Measurements from ENCODE around the gene TUFT1. TPM values are rescaled to one million over a fixed set of nuclear protein-coding genes. Genes with fewer than 3 reads are reported as not detected.

The TUFT1 gene
- polyA plus RNA-seq, 2 of the 4 experiments (the other 2 are of a cell fraction): 21.1 to 27.5 TPM

- 0 out of 2 replicates have a peak, but pooled peaks have one; percentile 16 for TF ChIP-seq RFX5 (IDR thresholded peaks at IDR 0.05)
Measured at GRCh38 chr1:151611832-151612500, 71.9 kb downstream of the TUFT1 start, which contains the start of gene SNX27 (continued).

- Histone ChIP-seq H3K4me2 (peak overlapping the region; percentile 93), H3K27ac (peak overlapping the region; percentile 97 to 99), H3K4me1 (peaks cover 61% of the 10 kb centered on the region), H3K9me3 (no peaks in the 10 kb centered on the region), H3K4me3 (peak overlapping the region; percentile 88)
- ChIA-PET POLR2A (interaction anchor here (0.5 to 1.2 kb wide), 6 partner anchors 8 to 72 kb away, joined by 3 to 4 read pairs (median 3); no protein-coding TSS in a partner anchor), CTCF (interaction anchor here (0.8 to 10.6 kb wide), 3 partner anchors 18 to 224 kb away, joined by 3 to 108 read pairs (median 3); no protein-coding TSS in a partner anchor)
- ATAC-seq (peak; percentile 55 to 56; a peak in 5 of 6 replicates), FAIRE-seq (no peak), DNase-seq (ENCODE audit: low read depth in 1 of 2, low spot score in 1 of 2) (peak in 1 of 2 experiments; percentile 26)
- TF ChIP-seq HOXB5 (CRISPR knock-in tag; IDR thresholded peaks at IDR 0.05) (no peak), FOSL2 (IDR thresholded peaks at IDR 0.05) (no peak), FOSL2 (CRISPR knock-in tag; IDR thresholded peaks at IDR 0.05) (no peak), TFCP2L1 (CRISPR knock-in tag; IDR thresholded peaks at IDR 0.05) (no peak), BHLHE40 (IDR thresholded peaks at IDR 0.05; ENCODE audit: low read depth, low read length) (no peak), ATOH8 (CRISPR knock-in tag; IDR thresholded peaks at IDR 0.05; ENCODE audit: low read depth) (no peak), CBX8 (IDR thresholded peaks at IDR 0.05) (no peak), SMC3 (IDR thresholded peaks at IDR 0.05) (no peak), MAZ (IDR thresholded peaks at IDR 0.05; ENCODE audit: borderline replicate concordance, low read depth, low read length) (no peak), E2F6 (IDR thresholded peaks at IDR 0.05; ENCODE audit: borderline replicate concordance, low read depth) (no peak), MAFK (IDR thresholded peaks at IDR 0.05; ENCODE audit: partially characterized antibody) (no peak), ZSCAN20 (CRISPR knock-in tag; IDR thresholded peaks at IDR 0.05) (no peak), ZFP36 (IDR thresholded peaks at IDR 0.05; ENCODE audit: borderline replicate concordance, partially characterized antibody) (no peak), HOXB13 (CRISPR knock-in tag; IDR thresholded peaks at IDR 0.05; ENCODE audit: low read depth) (no peak), RFX5 (IDR thresholded peaks at IDR 0.05) (no peak), RAD21 (conservative IDR thresholded peaks at IDR 0.05 in 1 of 2, IDR thresholded peaks at IDR 0.05 in 1 of 2) (no peak), HDAC2 (IDR thresholded peaks at IDR 0.05) (no peak), POLR2A (IDR thresholded peaks at IDR 0.05; ENCODE audit: low read length) (no peak), EHF (CRISPR knock-in tag; IDR thresholded peaks at IDR 0.05) (no peak), FOSB (CRISPR knock-in tag; IDR thresholded peaks at IDR 0.05) (no peak), NPAS2 (CRISPR knock-in tag; IDR thresholded peaks at IDR 0.05; ENCODE audit: borderline replicate concordance) (no peak)
- WGBS (ENCODE audit: missing lambda C conversion rate): 7% methylated on average over 28 of the region's 44 CpGs
Measured at GRCh38 chr1:151612501-151613281, 72.6 kb downstream of the TUFT1 start.

GRCh38 chr1:151613282-151613780 lies 73.2 kb downstream of the TUFT1 start:
- WGBS (ENCODE audit: missing lambda C conversion rate): 89% methylated on average over 9 of the region's 9 CpGs
- peaks cover 62% of the 10 kb centered on the region for H3K4me1 ChIP-seq
- H3K4me2 ChIP-seq: peak overlapping the region; percentile 93
- peak overlapping the region; percentile 88 for H3K4me3 ChIP-seq
- peak overlapping the region; percentile 97 to 99; a peak in 5 of 6 replicates for H3K27ac ChIP-seq
- TF ChIP-seq RFX5 (IDR thresholded peaks at IDR 0.05) (no peak), ELK1 (IDR thresholded peaks at IDR 0.05; ENCODE audit: low read depth, low read length) (no peak), SMC3 (IDR thresholded peaks at IDR 0.05) (no peak), HOXB13 (CRISPR knock-in tag; IDR thresholded peaks at IDR 0.05; ENCODE audit: low read depth) (no peak), NFE2L2 (conservative IDR thresholded peaks at IDR 0.05; ENCODE audit: low read length) (no peak), JUN (IDR thresholded peaks at IDR 0.05) (no peak), RNF2 (IDR thresholded peaks at IDR 0.05; ENCODE audit: borderline replicate concordance, low read depth) (no peak), KDM1A (IDR thresholded peaks at IDR 0.05; ENCODE audit: low read depth) (no peak), HES2 (IDR thresholded peaks at IDR 0.05) (no peak)
- CTCF ChIA-PET: no interaction called here
- ATAC-seq (no peak), DNase-seq (ENCODE audit: low read depth in 1 of 2, low spot score in 1 of 2) (no peak), FAIRE-seq (no peak)
- H3K9me3 ChIP-seq: no peaks in the 10 kb centered on the region
- POLR2A ChIA-PET: no interaction called here

Measured in A549 (cell line).